HL-60 (cell line): ENCODE results near the gene RABGEF1.

Source experiments
- CTCF ChIP-seq: IDR thresholded peaks from one replicate; pipeline ENCODE4 v1.5.1; 2011; ENCODE audit warnings: low read length, control low read depth, inconsistent platforms; ENCODE audit not compliant: insufficient read depth
- GABPA ChIP-seq: IDR thresholded peaks from 2 replicates; pipeline ENCODE4 v1.6.1; 2012; ENCODE audit warnings: low read depth
- POLR2AphosphoS5 ChIP-seq: IDR thresholded peaks from 2 replicates; pipeline ENCODE4 v1.6.1; 2012; ENCODE audit warnings: low read depth
- REST ChIP-seq: IDR thresholded peaks from 2 replicates; pipeline ENCODE4 v1.6.1; 2012; ENCODE audit warnings: low read depth; ENCODE audit not compliant: insufficient replicate concordance
- SPI1 ChIP-seq: IDR thresholded peaks from 2 replicates; pipeline ENCODE4 v1.6.1; 2012; ENCODE audit warnings: low read depth, mild to moderate bottlenecking, borderline replicate concordance

- TF ChIP-seq CTCF, result no peak
- TF ChIP-seq POLR2AphosphoS5, result no peak
- TF ChIP-seq REST, result no peak
- TF ChIP-seq GABPA, result no peak
- TF ChIP-seq SPI1, result no peak
Observed at GRCh38 chr7:66824041-66824440, 83.5 kb downstream of the RABGEF1 start.
